Thyroid gland (tissue), 4 donors: Measurements from ENCODE around the gene NPY5R.

Experiments used
- CTCF ChIP-seq, 6 experiments: fragments of 200-600 bp in 3 of 6; fragments of 450-650 bp in 3 of 6; sonication (generic) in 3 of 6; IDR thresholded peaks; one replicate each; pipeline ENCODE4 v1.5.1; 2016 to 2019; ENCODE audit warnings: antibody characterized with exemption in 6 of 6, mild to moderate bottlenecking in 2 of 6, inconsistent platforms in 1 of 6, moderate library complexity in 1 of 6
- POLR2A ChIP-seq, 2 donors: fragments of 450-650 bp; IDR thresholded peaks; one replicate each; pipeline ENCODE4 v1.6.1; 2017; ENCODE audit warnings: antibody characterized with exemption in 2 of 2, mild to moderate bottlenecking in 2 of 2, moderate library complexity in 1 of 2

- TF ChIP-seq CTCF (IDR thresholded peaks at IDR 0.05) (no peak), POLR2A (IDR thresholded peaks at IDR 0.05) (no peak)
These were observed 12.4 kb downstream of the NPY5R start for GRCh38 chr4:163356104-163356503.
